ENCODE measurements around the gene SPANXA1.
"Not testable (repeated sequence)": the region's sequence is repeated elsewhere in the genome, so short reads cannot be mapped to it uniquely, and the experiment has no call there.

Gene SPANXA1, protein sequence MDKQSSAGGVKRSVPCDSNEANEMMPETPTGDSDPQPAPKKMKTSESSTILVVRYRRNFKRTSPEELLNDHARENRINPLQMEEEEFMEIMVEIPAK

DNA sequence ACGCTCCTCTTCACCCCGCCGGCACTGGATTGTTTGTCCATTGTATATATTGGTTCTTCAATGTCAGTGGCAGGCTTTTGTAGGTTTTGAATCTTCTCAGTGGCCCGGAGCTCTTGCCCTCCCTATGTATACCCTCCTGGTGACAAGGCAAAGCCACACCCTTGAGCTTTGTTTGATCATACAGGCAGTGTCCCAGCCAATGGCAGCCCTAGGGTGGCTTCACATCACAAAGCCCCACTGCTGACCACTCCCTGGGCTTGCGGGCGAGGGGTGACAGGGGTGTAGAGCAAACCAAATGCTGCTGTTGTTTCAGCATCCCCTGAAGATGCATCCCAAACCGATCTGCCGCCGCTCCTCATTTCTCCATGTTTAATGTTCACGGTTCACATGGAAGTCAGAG is at the start of gene SPANXA1:
SPANXA1 (minus strand) TSS at position 101 of the 400 bp plus-strand sequence; CDS start at position 41, 60 bp downstream.
- not testable (repeated sequence) for DNase-seq (ENCODE audit: low read depth in 3 of 3)

DNA sequence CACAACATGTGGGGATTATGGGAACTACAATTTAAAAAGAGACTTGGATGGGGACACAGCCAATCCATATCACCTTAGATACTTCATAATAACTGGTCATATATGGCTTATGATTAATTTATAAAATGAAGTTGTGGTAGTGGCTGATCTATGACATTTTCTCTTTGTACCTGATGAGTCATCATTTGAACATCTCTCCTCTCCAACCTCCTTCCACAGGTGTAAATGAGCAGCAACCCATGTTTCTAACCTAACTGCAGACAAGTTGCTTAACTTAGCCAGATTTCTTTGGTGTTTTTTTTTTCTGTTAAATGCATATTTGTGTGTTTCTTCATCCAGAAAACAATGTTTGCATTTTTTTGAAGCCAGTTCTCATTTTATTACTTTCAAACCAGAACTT is 47.6 kb upstream of the SPANXA1 start:
- DNase-seq (ENCODE audit: low read depth in 3 of 3), result no peak

DNA sequence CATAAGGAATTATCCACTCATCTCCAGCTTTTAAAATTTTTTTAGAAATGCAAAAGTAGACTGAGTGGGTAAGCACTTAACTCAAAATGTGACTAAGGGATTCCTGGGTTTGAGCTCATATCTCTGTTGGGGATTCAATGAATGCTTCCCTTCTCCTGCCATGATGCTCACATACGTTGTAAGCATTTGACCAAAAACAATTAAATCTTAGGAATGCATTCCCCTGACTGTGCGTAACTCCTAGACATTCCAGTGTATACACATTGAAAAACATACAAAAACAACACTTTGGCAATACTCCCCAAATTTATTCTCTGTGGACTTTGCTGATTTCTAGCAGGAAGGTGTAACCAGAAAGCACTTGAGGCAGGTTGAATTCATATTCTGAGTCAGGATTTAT is 34.8 kb upstream of the SPANXA1 start:
- no peak for DNase-seq (ENCODE audit: low read depth in 3 of 3)

DNA sequence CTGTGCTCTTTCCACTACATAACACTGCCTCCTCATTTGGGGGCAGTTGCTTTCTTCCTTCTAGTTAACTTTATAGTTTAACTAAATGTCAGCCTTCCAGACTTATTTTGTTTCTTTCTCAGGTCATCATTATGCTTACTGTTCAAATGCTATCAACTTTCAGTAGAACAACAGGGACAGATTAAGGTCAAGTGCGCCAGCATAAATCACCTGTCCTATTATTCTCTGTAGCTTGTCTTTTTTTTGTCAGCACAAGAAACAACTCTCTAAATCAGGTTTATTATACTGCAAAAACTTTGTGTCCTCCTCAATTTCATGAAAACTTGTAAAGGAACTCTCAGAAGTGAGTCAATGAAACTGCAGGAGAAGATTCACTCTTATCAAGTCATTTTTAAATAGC is 24.6 kb upstream of the SPANXA1 start:
- DNase-seq (ENCODE audit: low read depth in 3 of 3), result no peak

DNA sequence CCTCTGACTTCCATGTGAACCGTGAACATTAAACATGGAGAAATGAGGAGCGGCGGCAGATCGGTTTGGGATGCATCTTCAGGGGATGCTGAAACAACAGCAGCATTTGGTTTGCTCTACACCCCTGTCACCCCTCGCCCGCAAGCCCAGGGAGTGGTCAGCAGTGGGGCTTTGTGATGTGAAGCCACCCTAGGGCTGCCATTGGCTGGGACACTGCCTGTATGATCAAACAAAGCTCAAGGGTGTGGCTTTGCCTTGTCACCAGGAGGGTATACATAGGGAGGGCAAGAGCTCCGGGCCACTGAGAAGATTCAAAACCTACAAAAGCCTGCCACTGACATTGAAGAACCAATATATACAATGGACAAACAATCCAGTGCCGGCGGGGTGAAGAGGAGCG is 4.9 kb upstream of the SPANXA1 start, which contains the start of gene SPANXA2:
SPANXA2 (plus strand) TSS at position 301 of the 400 bp plus-strand sequence; CDS start at position 361, 60 bp downstream.
- not testable (repeated sequence) for DNase-seq (ENCODE audit: low read depth in 3 of 3)

DNA sequence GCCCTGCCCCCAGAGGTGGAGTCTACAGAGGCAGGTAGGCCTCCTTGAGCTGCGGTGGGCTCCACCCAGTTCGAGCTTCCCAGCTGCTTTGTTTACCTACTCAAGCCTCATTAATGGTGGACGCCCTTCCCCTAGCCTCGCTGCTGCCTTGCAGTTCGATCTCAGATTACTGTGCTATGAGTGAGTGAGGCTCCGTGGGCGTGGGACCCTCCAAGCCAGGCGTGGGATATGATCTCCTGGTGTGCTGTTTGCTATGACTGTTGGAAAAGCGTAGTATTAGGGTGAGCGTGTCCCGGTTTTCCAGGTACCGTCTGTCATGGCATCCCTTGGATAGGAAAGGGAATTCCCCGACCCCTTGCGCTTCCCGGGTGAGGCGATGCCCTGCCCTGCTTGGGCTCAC is 42.0 kb downstream of the SPANXA1 start:
- DNase-seq (ENCODE audit: low read depth in 3 of 3), result not testable (repeated sequence)

Measured in stimulated activated CD4-positive, alpha-beta T cell treated with anti-CD3 and anti-CD28 coated beads, TNF-alpha, amount 100 ng/mL, for 4 hours (primary cell).